HepG2 (cell line): ENCODE measurements around the gene TMEM198. TPM values are rescaled to one million over a fixed set of nuclear protein-coding genes. Genes with fewer than 3 reads are reported as not detected.
A peak's percentile ranks its signal among the peaks of the same experiment; 100 is the strongest.

ENCODE experiments used
- ATAD3A ChIP-seq: sonication (generic); formaldehyde crosslinking; IDR thresholded peaks from 2 replicates; pipeline ENCODE4 v1.4.0; 2020; ENCODE audit warnings: missing genetic modification reagents
- FOXC1 ChIP-seq: sonication (generic); formaldehyde crosslinking; IDR thresholded peaks from 2 replicates; pipeline ENCODE4 v1.8.0; 2022; ENCODE audit warnings: mild to moderate bottlenecking, missing genetic modification reagents, borderline replicate concordance
- FOXM1 ChIP-seq: sonication (generic); formaldehyde crosslinking; IDR thresholded peaks from 2 replicates; pipeline ENCODE4 v1.5.0; 2020; ENCODE audit warnings: missing genetic modification reagents
- HNF1A ChIP-seq, 2 experiments: sonication (generic) in 1 of 2; formaldehyde crosslinking in 1 of 2; IDR thresholded peaks; 2 replicates each; pipeline versions ENCODE4 v1.4.0 to v1.6.1; 2016 to 2020; ENCODE audit warnings: borderline replicate concordance in 1 of 2, low read depth in 1 of 2, mild to moderate bottlenecking in 1 of 2, missing genetic modification reagents in 1 of 2
- HOXA7 ChIP-seq: sonication (generic); formaldehyde crosslinking; IDR thresholded peaks from 2 replicates; pipeline ENCODE4 v1.8.1; 2022; ENCODE audit warnings: mild to moderate bottlenecking, missing genetic modification reagents, moderate library complexity
- MAF1 ChIP-seq: sonication (generic); formaldehyde crosslinking; IDR thresholded peaks from 2 replicates; pipeline ENCODE4 v1.5.0; 2020; ENCODE audit warnings: missing genetic modification reagents, borderline replicate concordance
- POGZ ChIP-seq: sonication (generic); formaldehyde crosslinking; IDR thresholded peaks from 2 replicates; pipeline ENCODE4 v1.4.0; 2020; ENCODE audit warnings: mild to moderate bottlenecking, missing genetic modification reagents
- RBM39 ChIP-seq: fragments of 200-400 bp; formaldehyde crosslinking; IDR thresholded peaks from one replicate; pipeline ENCODE4 v1.6.1; 2018; ENCODE audit warnings: antibody characterized with exemption, mild to moderate bottlenecking, low read depth, low read length; ENCODE audit not compliant: poor library complexity, severe bottlenecking
- SIN3A ChIP-seq: IDR thresholded peaks from 2 replicates; pipeline ENCODE4 v1.6.1; 2011; ENCODE audit warnings: low read depth, mild to moderate bottlenecking, control low read depth, low read length, borderline replicate concordance
- SOX5 ChIP-seq: IDR thresholded peaks from 2 replicates; pipeline ENCODE4 v1.6.1; 2016; ENCODE audit warnings: borderline replicate concordance
- STAT5B ChIP-seq: sonication (generic); formaldehyde crosslinking; IDR thresholded peaks from 2 replicates; pipeline ENCODE4 v1.4.0; 2020; ENCODE audit warnings: missing genetic modification reagents
- SUZ12 ChIP-seq: fragments of 150-350 bp; IDR thresholded peaks from 2 replicates; pipeline ENCODE4 v1.6.1; 2014; ENCODE audit warnings: low read depth, low read length
- TBP ChIP-seq: sonication (generic); formaldehyde crosslinking; IDR thresholded peaks from 2 replicates; pipeline ENCODE4 v1.5.0; 2020; ENCODE audit warnings: missing genetic modification reagents
- TFE3 ChIP-seq: IDR thresholded peaks from 2 replicates; pipeline ENCODE4 v1.6.1; 2016
- TIGD3 ChIP-seq: sonication (generic); formaldehyde crosslinking; IDR thresholded peaks from 2 replicates; pipeline ENCODE4 v1.5.1; 2020; ENCODE audit warnings: mild to moderate bottlenecking, missing genetic modification reagents, borderline replicate concordance
- ZHX1 ChIP-seq: sonication (generic); formaldehyde crosslinking; IDR thresholded peaks from 2 replicates; pipeline ENCODE4 v1.8.1; 2022; ENCODE audit warnings: low read depth, mild to moderate bottlenecking, missing genetic modification reagents
- ZNF296 ChIP-seq: sonication (generic); formaldehyde crosslinking; conservative IDR thresholded peaks from 2 replicates; pipeline ENCODE4 v1.5.0; 2020; ENCODE audit warnings: mild to moderate bottlenecking, missing genetic modification reagents
- ZNF33B ChIP-seq: sonication (generic); formaldehyde crosslinking; IDR thresholded peaks from 2 replicates; pipeline ENCODE4 v1.5.1; 2020; ENCODE audit warnings: mild to moderate bottlenecking, missing genetic modification reagents
- ZNF562 ChIP-seq: sonication (generic); formaldehyde crosslinking; IDR thresholded peaks from 2 replicates; pipeline ENCODE4 v1.8.0; 2022; ENCODE audit warnings: missing genetic modification reagents, borderline replicate concordance
- polyA plus RNA-seq, 8 experiments: library from polyadenylated mRNA; depleted of rRNA in 3 of 8; stranded (reverse) in 7 of 8; unstranded in 1 of 8; fragments of >200 nt; fragmentation: Illumina TruSeq in 4 of 8; extraction: Trizol in 4 of 8; gene quantifications; 2 replicates each; pipeline versions ENCODE4 v1.2.1 to v1.2.3, GENCODE V29; 2011 to 2016; ENCODE audit warnings: low read depth in 4 of 8, missing spikeins in 1 of 8, mixed read lengths in 1 of 8; ENCODE audit not compliant: insufficient read depth in 1 of 8
- total RNA-seq, 5 experiments: library from RNA; depleted of rRNA; stranded (reverse); fragments of >200 nt; fragmentation: Illumina TruSeq; extraction: Trizol; gene quantifications; 2 replicates each; pipeline ENCODE4 v1.2.3, GENCODE V29; 2016; ENCODE audit warnings: low read depth in 1 of 5

The TMEM198 gene
- total and polyA plus RNA-seq, 2 of the 13 experiments (the other 11 are each of a cell fraction or from before 2014, with no cell fraction given), result 17.3 to 23.5 TPM

- no peak for TF ChIP-seq ZNF562 (CRISPR knock-in tag)
- TF ChIP-seq TFE3 (CRISPR knock-in tag), result no peak
- TF ChIP-seq FOXM1 (CRISPR knock-in tag), result no peak
- TF ChIP-seq ATAD3A, result no peak
- TF ChIP-seq ZNF296 (CRISPR knock-in tag), result no peak
- no peak for TF ChIP-seq RBM39
- no peak for TF ChIP-seq ZHX1 (CRISPR knock-in tag)
- no peak for TF ChIP-seq POGZ (CRISPR knock-in tag)
- peak; percentile 36; the same call in 1 of the 2 replicates for TF ChIP-seq SUZ12
- no peak for TF ChIP-seq STAT5B (CRISPR knock-in tag)
- TF ChIP-seq HNF1A (IDR thresholded peaks at IDR 0.05; ENCODE audit: low read depth), result no peak
- no peak for TF ChIP-seq HNF1A (CRISPR knock-in tag; IDR thresholded peaks at IDR 0.05; ENCODE audit: borderline replicate concordance)
- peak; percentile 35; the same call in 1 of the 2 replicates for TF ChIP-seq SOX5 (CRISPR knock-in tag)
- no peak for TF ChIP-seq TIGD3 (CRISPR knock-in tag)
- no peak for TF ChIP-seq HOXA7 (CRISPR knock-in tag)
- TF ChIP-seq TBP (CRISPR knock-in tag), result no peak
- TF ChIP-seq FOXC1 (CRISPR knock-in tag), result peak; percentile 66
- no peak for TF ChIP-seq ZNF33B (CRISPR knock-in tag)
- TF ChIP-seq SIN3A, result no peak
- TF ChIP-seq MAF1 (CRISPR knock-in tag), result no peak
Measured at GRCh38 chr2:219530048-219530963, 13.5 kb upstream of the TMEM198 start (continued).
